PC-3 (cell line): ENCODE data around the gene MYO1H. TPM values are rescaled to one million over a fixed set of nuclear protein-coding genes. Genes with fewer than 3 reads are reported as not detected.

Experiments used
- ATAC-seq: fragments of 200-7000 bp; cut with Tn5 transposase; 2 replicates; pipeline ENCODE4 v1.9.1; 2020; ENCODE audit warnings: mild to moderate bottlenecking, moderate library complexity
- BruUV-seq: library from RNA; stranded (reverse); fragments of 400-500 nt; replicated peaks from 2 replicates; lab custom pipeline; 2021; lab: Mats Ljungman, UMichigan
- CTCF ChIA-PET: fragments of 300-600 bp; sonication (Branson Sonifier 250); formaldehyde crosslinking; loops from one replicate; lab custom pipeline; 2022; ENCODE audit warnings: antibody characterized with exemption; lab: Charles Lee
- POLR2A ChIA-PET: fragments of 300-600 bp; sonication (Branson Sonifier 250); formaldehyde crosslinking; loops from one replicate; lab custom pipeline; 2022; ENCODE audit warnings: antibody characterized with exemption; ENCODE audit not compliant: unreplicated experiment; lab: Charles Lee
- DNase-seq: peaks from one replicate; pipeline ENCODE4 v3.0.0-alpha.2; 2015
- H2AFZ ChIP-seq: fragments of 300-600 bp; sonication (generic); 2 replicates; pipeline ENCODE4 v1.6.0; 2016; ENCODE audit warnings: antibody characterized with exemption, low read length
- H3F3A ChIP-seq: fragments of 300-600 bp; sonication (generic); one replicate; pipeline ENCODE4 v1.6.0; 2017; ENCODE audit warnings: antibody characterized with exemption, low read length, control low read depth, mild to moderate bottlenecking; ENCODE audit not compliant: unreplicated experiment
- H3K27ac ChIP-seq: fragments of 300-600 bp; sonication (generic); 2 replicates; pipeline ENCODE4 v1.5.1; 2016; ENCODE audit warnings: mild to moderate bottlenecking, low read length
- H3K27me3 ChIP-seq: fragments of 300-600 bp; sonication (generic); 2 replicates; pipeline ENCODE4 v1.6.1; 2016; ENCODE audit warnings: low read length, mixed read lengths
- H3K36me3 ChIP-seq: fragments of 300-600 bp; sonication (generic); 2 replicates; pipeline ENCODE4 v1.6.1; 2016; ENCODE audit warnings: low read depth, mixed run types, low read length, mixed read lengths
- H3K4me1 ChIP-seq: fragments of 300-600 bp; sonication (generic); 2 replicates; pipeline ENCODE4 v1.5.1; 2016; ENCODE audit warnings: low read length; ENCODE audit not compliant: insufficient read depth
- H3K4me2 ChIP-seq: fragments of 300-600 bp; sonication (generic); 2 replicates; pipeline ENCODE4 v1.6.0; 2016; ENCODE audit warnings: low read length
- H3K4me3 ChIP-seq: fragments of 300-600 bp; sonication (generic); 2 replicates; pipeline ENCODE4 v1.5.1; 2016; ENCODE audit warnings: mild to moderate bottlenecking, low read length, mixed read lengths
- H3K79me2 ChIP-seq: fragments of 300-600 bp; sonication (generic); 2 replicates; pipeline ENCODE4 v1.6.1; 2017; ENCODE audit warnings: low read length, mixed read lengths
- H3K9ac ChIP-seq: fragments of 300-600 bp; sonication (generic); 2 replicates; pipeline ENCODE4 v1.6.0; 2016; ENCODE audit warnings: mild to moderate bottlenecking, low read length
- H3K9me2 ChIP-seq: fragments of 300-600 bp; sonication (generic); replicated peaks from 2 replicates; pipeline ENCODE4 v1.6.1; 2016; ENCODE audit warnings: mixed run types, low read length, mixed read lengths
- H3K9me3 ChIP-seq: fragments of 300-600 bp; sonication (generic); 2 replicates; pipeline ENCODE4 v1.6.1; 2016; ENCODE audit warnings: low read length, mixed read lengths
- H4K20me1 ChIP-seq: fragments of 300-600 bp; sonication (generic); 2 replicates; pipeline ENCODE4 v1.6.1; 2016; ENCODE audit warnings: low read length, mixed read lengths
- EZH2 ChIP-seq: fragments of 300-600 bp; sonication (generic); IDR thresholded peaks from one replicate; pipeline ENCODE4 v1.6.1; 2017; ENCODE audit warnings: antibody characterized with exemption, mild to moderate bottlenecking, low read length; ENCODE audit not compliant: unreplicated experiment
- EZH2phosphoT487 ChIP-seq: fragments of 300-600 bp; sonication (generic); IDR thresholded peaks from 2 replicates; pipeline ENCODE4 v1.6.1; 2018; ENCODE audit warnings: mild to moderate bottlenecking, antibody characterized with exemption, low read length, borderline replicate concordance
- intact Hi-C: fragments of 100-400 bp; cut with micrococcal nuclease; formaldehyde crosslinking; loops from 2 replicates; pipeline ENCODE4 v1.9.0; 2023
- total RNA-seq: library from RNA; depleted of rRNA; stranded (reverse); fragments of >200 nt; gene quantifications from 2 replicates; pipeline ENCODE4 v1.2.3, GENCODE V29; 2014
- TF ChIP-seq, protein P1 (sequence below): fragments of 300-600 bp; sonication (generic); conservative IDR thresholded peaks from 2 replicates; pipeline ENCODE4 v1.5.1; 2017; ENCODE audit warnings: antibody characterized with exemption, low read depth, mild to moderate bottlenecking, low read length

MYO1H gene
- total RNA-seq, 1 experiment from 2014 or later: not detected

DNA sequence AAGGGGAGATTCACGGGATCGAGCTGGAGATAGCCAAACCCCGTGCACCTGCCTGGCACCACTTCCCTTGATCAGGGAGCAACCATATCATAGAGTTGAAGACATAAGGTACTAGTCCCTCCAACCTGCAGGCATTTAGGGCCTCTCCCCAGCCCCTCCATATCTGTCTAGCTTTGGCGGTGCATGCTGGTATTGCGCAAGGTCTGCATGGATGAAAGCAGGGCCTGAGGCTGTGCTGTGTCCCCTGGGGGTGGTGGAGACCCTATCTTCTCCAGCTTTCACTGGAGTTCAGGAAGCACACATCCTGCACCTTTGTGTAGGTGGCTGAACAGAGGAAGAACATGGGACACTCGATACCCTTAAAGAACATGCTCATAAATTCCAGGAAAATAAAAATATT is 82.5 kb downstream of the MYO1H start:
- Histone ChIP-seq H3K79me2 (no peaks in the 10 kb centered on the region), H3K27me3 (no peaks in the 10 kb centered on the region), H3K9me2 (no peaks in the 10 kb centered on the region), H3F3A (no peaks in the 10 kb centered on the region), H3K9ac (no peak overlapping the region), H3K9me3 (no peaks in the 10 kb centered on the region), H3K4me3 (no peak overlapping the region), H3K4me2 (no peak overlapping the region), H3K36me3 (no peaks in the 10 kb centered on the region), H2AFZ (no peak overlapping the region), H4K20me1 (no peaks in the 10 kb centered on the region), H3K27ac (no peak overlapping the region), H3K4me1 (peaks cover 4% of the 10 kb centered on the region)
- TF ChIP-seq, protein P1, sequence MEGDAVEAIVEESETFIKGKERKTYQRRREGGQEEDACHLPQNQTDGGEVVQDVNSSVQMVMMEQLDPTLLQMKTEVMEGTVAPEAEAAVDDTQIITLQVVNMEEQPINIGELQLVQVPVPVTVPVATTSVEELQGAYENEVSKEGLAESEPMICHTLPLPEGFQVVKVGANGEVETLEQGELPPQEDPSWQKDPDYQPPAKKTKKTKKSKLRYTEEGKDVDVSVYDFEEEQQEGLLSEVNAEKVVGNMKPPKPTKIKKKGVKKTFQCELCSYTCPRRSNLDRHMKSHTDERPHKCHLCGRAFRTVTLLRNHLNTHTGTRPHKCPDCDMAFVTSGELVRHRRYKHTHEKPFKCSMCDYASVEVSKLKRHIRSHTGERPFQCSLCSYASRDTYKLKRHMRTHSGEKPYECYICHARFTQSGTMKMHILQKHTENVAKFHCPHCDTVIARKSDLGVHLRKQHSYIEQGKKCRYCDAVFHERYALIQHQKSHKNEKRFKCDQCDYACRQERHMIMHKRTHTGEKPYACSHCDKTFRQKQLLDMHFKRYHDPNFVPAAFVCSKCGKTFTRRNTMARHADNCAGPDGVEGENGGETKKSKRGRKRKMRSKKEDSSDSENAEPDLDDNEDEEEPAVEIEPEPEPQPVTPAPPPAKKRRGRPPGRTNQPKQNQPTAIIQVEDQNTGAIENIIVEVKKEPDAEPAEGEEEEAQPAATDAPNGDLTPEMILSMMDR: no peak
- TF ChIP-seq EZH2 (no peak), EZH2phosphoT487 (no peak)
- intact Hi-C loops: loop anchor here (5.0 kb wide), 1 partner anchor 62 kb away; no protein-coding TSS in a partner anchor
- CTCF ChIA-PET: interaction anchor here (0.6 kb wide), 1 partner anchor 16 kb away, joined by 4 read pairs; no protein-coding TSS in a partner anchor
- POLR2A ChIA-PET: no interaction called here
- DNase-seq (no peak), ATAC-seq (no peak)
- BruUV-seq: no TSS peak

DNA sequence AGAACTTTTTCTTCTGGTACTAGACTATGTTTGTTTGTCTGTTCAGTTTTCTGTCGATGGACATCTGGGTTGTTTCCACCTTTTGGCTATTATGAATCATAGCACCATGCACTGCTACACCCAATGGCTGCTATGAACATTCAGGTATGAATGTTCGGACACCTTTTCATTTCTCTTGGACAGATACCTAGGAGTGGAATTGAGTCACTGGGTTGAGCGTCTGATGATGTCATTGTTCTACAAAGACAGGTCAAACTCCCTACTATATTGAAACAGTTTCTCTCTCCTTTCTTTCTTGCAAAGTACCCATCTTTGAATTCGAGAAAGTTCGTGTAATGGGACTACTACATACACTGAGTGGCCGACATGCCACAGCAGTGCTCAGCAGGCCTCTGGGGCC is 84.7 kb downstream of the MYO1H start:
- Histone ChIP-seq H3K9me3 (no peaks in the 10 kb centered on the region), H3K27ac (no peak overlapping the region), H3K27me3 (no peaks in the 10 kb centered on the region), H4K20me1 (no peaks in the 10 kb centered on the region), H3K4me2 (peak overlapping the region; percentile 29), H3F3A (no peaks in the 10 kb centered on the region), H3K79me2 (no peaks in the 10 kb centered on the region), H3K9me2 (no peaks in the 10 kb centered on the region), H3K36me3 (no peaks in the 10 kb centered on the region), H3K9ac (no peak overlapping the region), H3K4me3 (no peak overlapping the region), H3K4me1 (peaks cover 4% of the 10 kb centered on the region), H2AFZ (peak overlapping the region; percentile 72)
- CTCF ChIA-PET: interaction anchor here (0.5 to 1.5 kb wide), 7 partner anchors 10 to 341 kb away, joined by 3 to 16 read pairs (median 4); partner anchors contain the start of gene MVK
- DNase-seq: peak; percentile 23
- POLR2A ChIA-PET: no interaction called here
- BruUV-seq: no TSS peak
- TF ChIP-seq EZH2phosphoT487 (no peak), EZH2 (no peak)
- TF ChIP-seq, protein P1: no peak
- intact Hi-C loops: loop anchor here (1.0 to 5.0 kb wide), 3 partner anchors 31 to 60 kb away; no protein-coding TSS in a partner anchor
- ATAC-seq: peak; percentile 27

DNA sequence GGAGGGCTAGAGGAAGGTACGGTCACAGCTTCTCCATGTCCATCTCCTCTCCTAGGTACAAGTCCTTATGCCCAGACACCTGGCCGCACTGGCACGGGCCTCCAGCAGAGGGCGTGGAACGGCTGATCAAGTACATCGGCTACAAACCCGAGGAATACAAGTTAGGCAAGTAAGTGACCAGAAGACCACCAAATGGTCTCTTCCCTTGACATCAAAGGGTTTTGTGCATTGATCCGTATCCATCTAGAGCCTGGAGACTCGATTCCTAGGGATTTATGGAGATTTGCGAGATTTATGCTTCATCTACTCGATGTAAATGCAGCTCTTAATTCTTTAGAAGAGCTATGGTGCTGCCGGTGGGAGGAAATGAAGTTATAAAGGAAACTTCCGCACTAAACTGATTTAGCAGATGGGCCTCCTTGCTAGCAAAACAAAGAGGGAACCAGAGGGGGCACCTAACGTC is 85.2 kb downstream of the MYO1H start:
- DNase-seq: peak; percentile 91
- Histone ChIP-seq H3F3A (no peaks in the 10 kb centered on the region), H3K36me3 (no peaks in the 10 kb centered on the region), H2AFZ (peak overlapping the region; percentile 72), H3K4me3 (no peak overlapping the region), H3K27ac (no peak overlapping the region), H3K4me1 (peaks cover 4% of the 10 kb centered on the region), H3K9me2 (no peaks in the 10 kb centered on the region), H4K20me1 (no peaks in the 10 kb centered on the region), H3K79me2 (no peaks in the 10 kb centered on the region), H3K9ac (no peak overlapping the region), H3K4me2 (peak overlapping the region; percentile 29), H3K27me3 (no peaks in the 10 kb centered on the region), H3K9me3 (no peaks in the 10 kb centered on the region)
- ChIA-PET POLR2A (no interaction called here), CTCF (interaction anchor here (0.5 to 1.5 kb wide), 11 partner anchors 10 to 340 kb away, joined by 3 to 16 read pairs (median 3); partner anchors contain the start of gene MVK)
- no TSS peak for BruUV-seq
- TF ChIP-seq, protein P1: peak; percentile 98
- TF ChIP-seq EZH2: no peak
- intact Hi-C loops: loop anchor here (1.0 to 5.0 kb wide), 3 partner anchors 30 to 59 kb away; no protein-coding TSS in a partner anchor
- ATAC-seq: peak; percentile 91
